D721Med (cell line): ENCODE data around the gene ISM2.
A peak's percentile ranks its signal among the peaks of the same experiment; 100 is the strongest.
"Not testable (repeated sequence)": the region's sequence is repeated elsewhere in the genome, so short reads cannot be mapped to it uniquely, and the experiment has no call there.

ENCODE experiments used
- DNase-seq: peaks from one replicate; pipeline ENCODE4 v3.0.0; 2011; ENCODE audit warnings: low spot score; ENCODE audit not compliant: insufficient read length
- FAIRE-seq: peaks from 2 replicates; lab custom pipeline; 2011; peaks lifted over from hg19 to GRCh38; lab: Jason Lieb, UNC
- CTCF ChIP-seq: IDR thresholded peaks from 2 replicates; pipeline ENCODE4 v1.5.1; 2012; ENCODE audit warnings: mild to moderate bottlenecking, control low read depth; ENCODE audit not compliant: insufficient read depth; ENCODE audit errors: missing control alignments

The ISM2 gene

GRCh38 chr14:77498120-77498979 lies at the start of gene ISM2:
Gene ISM2 (minus strand): TSS chr14:77498816. CDS start chr14:77498793, 23 bp downstream.
- no peak for FAIRE-seq
- no peak for TF ChIP-seq CTCF
- DNase-seq: peak; percentile 72

- DNase-seq (no peak), FAIRE-seq (no peak)
- TF ChIP-seq CTCF: no peak
These were observed 49.0 kb upstream of the ISM2 start for GRCh38 chr14:77547512-77548180.

GRCh38 chr14:77545171-77545570 lies 46.6 kb upstream of the ISM2 start:
- FAIRE-seq: not testable (repeated sequence)

GRCh38 chr14:77544571-77544970 lies 46.0 kb upstream of the ISM2 start:
- no peak for FAIRE-seq
- DNase-seq: no peak
- no peak for TF ChIP-seq CTCF

More at GRCh38 chr14:77545171-77545570, 46.6 kb upstream of the ISM2 start:
- DNase-seq: not testable (repeated sequence)

- no peak for TF ChIP-seq CTCF
- DNase-seq (no peak), FAIRE-seq (no peak)
These were observed 45.2 kb upstream of the ISM2 start for GRCh38 chr14:77543637-77544334.

- DNase-seq (no peak), FAIRE-seq (no peak)
- TF ChIP-seq CTCF: no peak
These were observed 44.6 kb upstream of the ISM2 start for GRCh38 chr14:77543240-77543551.

- DNase-seq (no peak), FAIRE-seq (no peak)
- TF ChIP-seq CTCF: no peak
These were observed 44.0 kb upstream of the ISM2 start for GRCh38 chr14:77542421-77543239.
